Lower leg skin (tissue), 4 donors: ENCODE data around the gene KRTAP3-3. TPM values are rescaled to one million over a fixed set of nuclear protein-coding genes. Genes with fewer than 3 reads are reported as not detected.

Experiments
- DNase-seq, 2 donors: peaks; one replicate each; pipeline ENCODE4 v3.0.0-alpha.2; 2019; ENCODE audit warnings: low spot score in 2 of 2
- H3K4me3 ChIP-seq: fragments of 200-600 bp; sonication (generic); 2 replicates; pipeline ENCODE4 v1.5.1; 2017; ENCODE audit warnings: mild to moderate bottlenecking, low read depth; ENCODE audit not compliant: poor library complexity, severe bottlenecking
- POLR2A ChIP-seq, 2 donors: fragments of 450-650 bp; IDR thresholded peaks; one replicate each; pipeline ENCODE4 v1.6.1; 2016 to 2017; ENCODE audit warnings: antibody characterized with exemption in 2 of 2, mild to moderate bottlenecking in 1 of 2, moderate library complexity in 1 of 2
- WGBS, 2 donors: methylation state at CpG; one replicate each; pipeline ENCODE4 v1.1.5; 2018; 5-methylcytosine and 5-hydroxymethylcytosine counted together
- intact Hi-C: fragments of 100-400 bp; cut with DNase I; formaldehyde crosslinking; loops from one replicate; pipeline ENCODE4 v1.15.0; 2023; ENCODE audit warnings: low total_unique reads
- total RNA-seq, 4 donors: library from RNA; depleted of rRNA; stranded (reverse); fragments of >200 nt; gene quantifications; one replicate each; pipeline ENCODE4 v1.1.0, GENCODE V29; 2016
- TF ChIP-seq, protein P1 (sequence below), 3 donors: fragments of 450-650 bp; IDR thresholded peaks; one replicate each; pipeline ENCODE4 v1.5.1; 2016; ENCODE audit warnings: antibody characterized with exemption in 3 of 3, mild to moderate bottlenecking in 3 of 3, moderate library complexity in 2 of 3

KRTAP3-3 gene
- total RNA-seq, 4 donors from 2014 or later, result 11.6 TPM; not detected in 3

GRCh38 chr17:41026715-41027471 lies 32.9 kb upstream of the KRTAP3-3 start, which contains the start of gene KRTAP1-5:
KRTAP1-5 (minus strand) TSS chr17:41027208; CDS start chr17:41027155, 53 bp downstream.
- TF ChIP-seq POLR2A (IDR thresholded peaks at IDR 0.05), result no peak
- TF ChIP-seq, protein P1, sequence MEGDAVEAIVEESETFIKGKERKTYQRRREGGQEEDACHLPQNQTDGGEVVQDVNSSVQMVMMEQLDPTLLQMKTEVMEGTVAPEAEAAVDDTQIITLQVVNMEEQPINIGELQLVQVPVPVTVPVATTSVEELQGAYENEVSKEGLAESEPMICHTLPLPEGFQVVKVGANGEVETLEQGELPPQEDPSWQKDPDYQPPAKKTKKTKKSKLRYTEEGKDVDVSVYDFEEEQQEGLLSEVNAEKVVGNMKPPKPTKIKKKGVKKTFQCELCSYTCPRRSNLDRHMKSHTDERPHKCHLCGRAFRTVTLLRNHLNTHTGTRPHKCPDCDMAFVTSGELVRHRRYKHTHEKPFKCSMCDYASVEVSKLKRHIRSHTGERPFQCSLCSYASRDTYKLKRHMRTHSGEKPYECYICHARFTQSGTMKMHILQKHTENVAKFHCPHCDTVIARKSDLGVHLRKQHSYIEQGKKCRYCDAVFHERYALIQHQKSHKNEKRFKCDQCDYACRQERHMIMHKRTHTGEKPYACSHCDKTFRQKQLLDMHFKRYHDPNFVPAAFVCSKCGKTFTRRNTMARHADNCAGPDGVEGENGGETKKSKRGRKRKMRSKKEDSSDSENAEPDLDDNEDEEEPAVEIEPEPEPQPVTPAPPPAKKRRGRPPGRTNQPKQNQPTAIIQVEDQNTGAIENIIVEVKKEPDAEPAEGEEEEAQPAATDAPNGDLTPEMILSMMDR (IDR thresholded peaks at IDR 0.05), result no peak
- DNase-seq, result no peak
- H3K4me3 ChIP-seq, result no peak within 1 kb of the TSS
- intact Hi-C loops, result no loop called here
- 38 to 43% methylated on average over 5 to 9 of the region's 9 CpGs for WGBS, 2 donors

DNA sequence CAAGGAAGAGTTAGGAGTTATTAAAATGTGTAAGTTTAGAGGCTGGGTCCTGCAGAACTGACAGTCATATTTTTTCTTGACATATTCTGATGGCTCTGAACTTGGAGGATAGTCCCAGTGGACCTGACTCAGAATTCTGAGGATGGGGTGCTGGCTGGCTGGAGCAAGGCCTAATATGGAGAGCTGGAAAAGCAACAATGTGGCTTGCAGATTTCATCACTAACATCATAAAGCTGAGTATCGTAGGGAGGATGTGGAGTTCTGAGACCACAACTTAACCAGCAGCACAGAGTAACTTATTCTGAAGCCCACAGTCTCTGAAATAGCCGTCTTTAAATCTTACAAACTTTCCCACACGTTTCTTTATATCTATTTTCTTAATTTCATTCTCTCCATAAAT lies 30.7 kb upstream of the KRTAP3-3 start:
- intact Hi-C loops, result no loop called here
- TF ChIP-seq, protein P1 (IDR thresholded peaks at IDR 0.05), result no peak
- no peak for TF ChIP-seq POLR2A (IDR thresholded peaks at IDR 0.05)
- no peak for DNase-seq
- 65 to 70% methylated on average over 3 of the region's 3 CpGs for WGBS, 2 donors
- no peak overlapping the region for H3K4me3 ChIP-seq

GRCh38 chr17:41020336-41020735 lies 26.4 kb upstream of the KRTAP3-3 start:
- intact Hi-C loops, result no loop called here
- no peak for TF ChIP-seq POLR2A (IDR thresholded peaks at IDR 0.05)
- TF ChIP-seq, protein P1 (IDR thresholded peaks at IDR 0.05), result no peak
- DNase-seq, result no peak
- H3K4me3 ChIP-seq, result no peak overlapping the region

DNA sequence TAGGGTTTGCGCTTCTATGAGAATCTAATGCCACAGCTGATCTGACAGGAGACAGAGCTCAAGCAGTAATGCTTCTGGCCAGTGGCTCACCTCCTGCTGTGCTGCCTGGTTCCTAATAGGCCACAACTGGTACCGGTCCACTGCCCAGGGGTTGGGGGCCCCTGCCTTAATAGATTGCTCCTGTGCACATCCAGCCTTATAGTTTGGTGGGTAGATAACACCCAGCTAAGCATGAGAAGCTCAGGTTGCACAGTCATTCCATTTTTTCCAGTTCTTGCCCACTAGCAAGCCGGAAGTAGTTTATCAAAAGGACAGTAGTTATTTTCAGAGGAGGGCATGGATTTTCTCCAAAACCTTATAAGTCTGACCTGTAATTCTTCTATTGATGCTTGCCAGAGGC lies 25.5 kb upstream of the KRTAP3-3 start:
- TF ChIP-seq, protein P1 (IDR thresholded peaks at IDR 0.05), result no peak
- TF ChIP-seq POLR2A (IDR thresholded peaks at IDR 0.05), result no peak
- WGBS, 2 donors, result 91 to 98% methylated on average over 3 of the region's 3 CpGs
- intact Hi-C loops, result no loop called here
- H3K4me3 ChIP-seq, result no peak overlapping the region
- no peak for DNase-seq

DNA sequence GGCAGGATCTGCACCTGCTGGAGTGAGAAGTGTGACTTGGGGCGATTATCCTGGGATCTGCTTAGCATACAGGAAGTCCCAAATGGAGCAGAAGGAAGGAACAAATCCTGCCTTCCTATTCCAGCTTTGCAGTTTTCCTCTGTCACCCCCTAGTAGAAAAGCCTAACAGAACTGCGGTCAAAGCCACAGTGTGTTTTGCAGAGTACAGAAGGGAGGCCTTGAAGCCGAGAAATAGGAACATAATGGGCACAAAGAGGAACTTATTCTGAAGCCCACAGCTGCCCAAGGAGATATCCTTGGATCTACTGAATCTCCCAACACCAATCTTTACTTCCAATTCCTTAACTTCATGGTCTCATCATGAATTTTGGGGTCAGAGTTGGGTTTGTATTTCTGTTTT lies 24.6 kb upstream of the KRTAP3-3 start:
- TF ChIP-seq, protein P1 (IDR thresholded peaks at IDR 0.05), result no peak
- TF ChIP-seq POLR2A (IDR thresholded peaks at IDR 0.05), result no peak
- WGBS, 2 donors, result 67 to 82% methylated on average over 3 of the region's 3 CpGs
- intact Hi-C loops, result no loop called here
- no peak for DNase-seq
- H3K4me3 ChIP-seq, result no peak overlapping the region
